ENCODE data around the gene WFDC2. TPM values are rescaled to one million over a fixed set of nuclear protein-coding genes. Genes with fewer than 3 reads are reported as not detected.

Gene WFDC2
- total RNA-seq, 1 donor from 2014 or later: 32.5 TPM

- intact Hi-C loops (cut with DNase I): no loop called here
- no peak overlapping the region for H3K4me3 ChIP-seq
- no peak for DNase-seq (ENCODE audit: low spot score in 2 of 2)
- H3K4me1 ChIP-seq: no peaks in the 10 kb centered on the region
- H3K27me3 ChIP-seq: no peaks in the 10 kb centered on the region
- H3K9me3 ChIP-seq: no peaks in the 10 kb centered on the region
- TF ChIP-seq CTCF (IDR thresholded peaks at IDR 0.05): peak in 2 of 3 experiments; percentile 19
- H3K36me3 ChIP-seq: no peaks in the 10 kb centered on the region
- H3K27ac ChIP-seq: no peak overlapping the region
Measured at GRCh38 chr20:45445805-45446562, 23.6 kb upstream of the WFDC2 start.

DNA sequence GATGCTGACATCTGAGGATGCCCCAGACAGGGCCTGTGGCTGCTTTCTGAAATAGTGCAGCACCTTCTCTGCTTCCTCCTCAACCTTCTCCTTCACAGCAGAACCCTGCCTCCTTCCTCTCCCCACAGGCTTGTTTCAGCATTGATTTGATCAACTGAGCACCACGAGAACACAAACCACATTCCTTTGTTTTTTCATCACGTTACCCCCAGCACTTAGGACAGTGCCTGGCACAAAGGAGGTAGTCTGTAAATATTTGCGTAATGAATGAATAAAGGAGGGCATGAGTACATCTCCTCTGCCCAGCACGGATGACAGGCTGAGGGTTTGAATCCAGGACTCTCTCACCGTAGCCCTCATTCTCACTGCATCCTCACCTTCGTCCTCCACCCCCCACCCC lies 21.3 kb upstream of the WFDC2 start:
- H3K9me3 ChIP-seq: no peaks in the 10 kb centered on the region
- H3K27ac ChIP-seq: no peak overlapping the region
- intact Hi-C loops (cut with DNase I): no loop called here
- no peaks in the 10 kb centered on the region for H3K36me3 ChIP-seq
- no peaks in the 10 kb centered on the region for H3K27me3 ChIP-seq
- H3K4me1 ChIP-seq: no peaks in the 10 kb centered on the region
- no peak for TF ChIP-seq CTCF (IDR thresholded peaks at IDR 0.05)
- DNase-seq (ENCODE audit: low spot score in 2 of 2): no peak
- no peak overlapping the region for H3K4me3 ChIP-seq

DNA sequence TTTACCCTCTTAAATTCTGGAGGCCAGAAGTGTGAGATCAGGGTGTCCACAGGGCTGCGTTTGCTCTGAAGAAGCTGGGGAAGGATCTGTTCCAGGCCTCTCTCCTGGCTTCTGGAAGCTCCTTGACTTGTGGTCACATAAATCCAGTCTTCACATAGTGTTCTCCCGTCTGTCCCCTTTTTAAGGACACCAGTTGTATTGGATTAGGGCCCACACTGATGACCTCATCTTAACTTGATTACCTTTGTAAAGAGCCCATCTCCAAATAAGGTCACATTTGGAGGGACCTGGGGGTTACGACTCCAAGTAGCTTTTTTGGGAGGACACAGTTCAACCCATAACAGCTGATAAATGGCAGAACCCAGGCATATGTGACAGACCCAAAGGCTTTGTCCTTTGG lies 20.0 kb upstream of the WFDC2 start:
- Histone ChIP-seq H3K4me3 (no peak overlapping the region), H3K36me3 (no peaks in the 10 kb centered on the region), H3K9me3 (no peaks in the 10 kb centered on the region), H3K27me3 (no peaks in the 10 kb centered on the region), H3K27ac (peak overlapping the region in 1 of 2 donors; percentile 28), H3K4me1 (no peaks in the 10 kb centered on the region)
- intact Hi-C loops (cut with DNase I): no loop called here
- TF ChIP-seq CTCF (IDR thresholded peaks at IDR 0.05): no peak
- DNase-seq (ENCODE audit: low spot score in 2 of 2): no peak

- TF ChIP-seq CTCF (IDR thresholded peaks at IDR 0.05): peak; percentile 22 to 50 (median 37)
- H3K27me3 ChIP-seq: no peaks in the 10 kb centered on the region
- intact Hi-C loops (cut with DNase I): no loop called here
- no peaks in the 10 kb centered on the region for H3K9me3 ChIP-seq
- no peaks in the 10 kb centered on the region for H3K4me1 ChIP-seq
- H3K4me3 ChIP-seq: no peak overlapping the region
- H3K36me3 ChIP-seq: no peaks in the 10 kb centered on the region
- no peak for DNase-seq (ENCODE audit: low spot score in 2 of 2)
- no peak overlapping the region for H3K27ac ChIP-seq
Measured at GRCh38 chr20:45450097-45450818, 19.3 kb upstream of the WFDC2 start.

- TF ChIP-seq CTCF (IDR thresholded peaks at IDR 0.05): no peak
- H3K4me3 ChIP-seq: no peak overlapping the region
- intact Hi-C loops (cut with DNase I): no loop called here
- no peaks in the 10 kb centered on the region for H3K4me1 ChIP-seq
- H3K9me3 ChIP-seq: no peaks in the 10 kb centered on the region
- no peak overlapping the region for H3K27ac ChIP-seq
- H3K27me3 ChIP-seq: no peaks in the 10 kb centered on the region
- no peak for DNase-seq (ENCODE audit: low spot score in 2 of 2)
- H3K36me3 ChIP-seq: no peaks in the 10 kb centered on the region
Measured at GRCh38 chr20:45452238-45452637, 17.3 kb upstream of the WFDC2 start.
